ENCODE data around the gene TMEM9. TPM values are rescaled to one million over a fixed set of nuclear protein-coding genes. Genes with fewer than 3 reads are reported as not detected.
"Not testable (repeated sequence)": the region's sequence is repeated elsewhere in the genome, so short reads cannot be mapped to it uniquely, and the experiment has no call there.

Gene TMEM9
- total RNA-seq, 1 experiment from 2014 or later: 69.7 TPM

GRCh38 chr1:201163707-201164106 lies 9.4 kb upstream of the TMEM9 start:
- POLR2A ChIA-PET (ENCODE audit: low non-redundant PET): no interaction called here
- TF ChIP-seq EZH2 (IDR thresholded peaks at IDR 0.05; ENCODE audit: borderline replicate concordance, low read depth, low read length, poor library complexity, severe bottlenecking) (no peak), CTCF (conservative IDR thresholded peaks at IDR 0.05; ENCODE audit: low read depth, low read length) (no peak)

GRCh38 chr1:201163036-201163435 lies 8.8 kb upstream of the TMEM9 start:
- H3K4me3 ChIP-seq (ENCODE audit: low read depth, low read length, poor library complexity, severe bottlenecking); H3K36me3 ChIP-seq (ENCODE audit: insufficient read depth, low read length, poor library complexity, severe bottlenecking); BruUV-seq (replicated peaks); intact Hi-C loops (cut with micrococcal nuclease; ENCODE audit: unreplicated experiment); H3K9me3 ChIP-seq (ENCODE audit: low read depth, low read length, poor library complexity, severe bottlenecking); H3K27ac ChIP-seq (ENCODE audit: low read depth, low read length, poor library complexity, severe bottlenecking); H3K27me3 ChIP-seq (replicated peaks; ENCODE audit: insufficient read depth, low read depth, low read length, poor library complexity); H3K4me1 ChIP-seq (ENCODE audit: insufficient read depth, low read length, poor library complexity, severe bottlenecking); DNase-seq (ENCODE audit: low spot score); POLR2A ChIA-PET (ENCODE audit: low non-redundant PET); CTCF ChIA-PET: not testable (repeated sequence)

More at GRCh38 chr1:201163707-201164106, 9.4 kb upstream of the TMEM9 start:
- Histone ChIP-seq H3K4me1 (ENCODE audit: insufficient read depth, low read length, poor library complexity, severe bottlenecking) (no peaks in the 10 kb centered on the region), H3K36me3 (ENCODE audit: insufficient read depth, low read length, poor library complexity, severe bottlenecking) (no peaks in the 10 kb centered on the region), H3K27me3 (replicated peaks; ENCODE audit: insufficient read depth, low read depth, low read length, poor library complexity) (no peaks in the 10 kb centered on the region), H3K27ac (ENCODE audit: low read depth, low read length, poor library complexity, severe bottlenecking) (no peak overlapping the region), H3K9me3 (ENCODE audit: low read depth, low read length, poor library complexity, severe bottlenecking) (no peaks in the 10 kb centered on the region), H3K4me3 (ENCODE audit: low read depth, low read length, poor library complexity, severe bottlenecking) (no peak overlapping the region)
- DNase-seq (ENCODE audit: low spot score): no peak
- intact Hi-C loops (cut with micrococcal nuclease; ENCODE audit: unreplicated experiment): no loop called here
- BruUV-seq (replicated peaks): no TSS peak
- CTCF ChIA-PET: no interaction called here

- POLR2A ChIA-PET (ENCODE audit: low non-redundant PET): no interaction called here
- Histone ChIP-seq H3K36me3 (ENCODE audit: insufficient read depth, low read length, poor library complexity, severe bottlenecking) (no peaks in the 10 kb centered on the region), H3K4me1 (ENCODE audit: insufficient read depth, low read length, poor library complexity, severe bottlenecking) (peaks cover 6% of the 10 kb centered on the region), H3K27me3 (replicated peaks; ENCODE audit: insufficient read depth, low read depth, low read length, poor library complexity) (no peaks in the 10 kb centered on the region), H3K4me3 (ENCODE audit: low read depth, low read length, poor library complexity, severe bottlenecking) (no peak overlapping the region), H3K27ac (ENCODE audit: low read depth, low read length, poor library complexity, severe bottlenecking) (no peak overlapping the region), H3K9me3 (ENCODE audit: low read depth, low read length, poor library complexity, severe bottlenecking) (no peaks in the 10 kb centered on the region)
- CTCF ChIA-PET: no interaction called here
- intact Hi-C loops (cut with micrococcal nuclease; ENCODE audit: unreplicated experiment): no loop called here
- TF ChIP-seq EZH2 (IDR thresholded peaks at IDR 0.05; ENCODE audit: borderline replicate concordance, low read depth, low read length, poor library complexity, severe bottlenecking) (no peak), CTCF (conservative IDR thresholded peaks at IDR 0.05; ENCODE audit: low read depth, low read length) (no peak)
- no peak for DNase-seq (ENCODE audit: low spot score)
- no TSS peak for BruUV-seq (replicated peaks)
These were observed 3.7 kb upstream of the TMEM9 start for GRCh38 chr1:201157949-201158348.

GRCh38 chr1:201156819-201157218 lies 2.5 kb upstream of the TMEM9 start:
- no peaks in the 10 kb centered on the region for H3K27me3 ChIP-seq (replicated peaks; ENCODE audit: insufficient read depth, low read depth, low read length, poor library complexity)
- peaks cover 7% of the 10 kb centered on the region for H3K36me3 ChIP-seq (ENCODE audit: insufficient read depth, low read length, poor library complexity, severe bottlenecking)
- BruUV-seq (replicated peaks): no TSS peak
- no peak overlapping the region for H3K4me3 ChIP-seq (ENCODE audit: low read depth, low read length, poor library complexity, severe bottlenecking)
- CTCF ChIA-PET: no interaction called here
- H3K27ac ChIP-seq (ENCODE audit: low read depth, low read length, poor library complexity, severe bottlenecking): no peak overlapping the region
- no peak for DNase-seq (ENCODE audit: low spot score)
- intact Hi-C loops (cut with micrococcal nuclease; ENCODE audit: unreplicated experiment): no loop called here
- POLR2A ChIA-PET (ENCODE audit: low non-redundant PET): no interaction called here
- TF ChIP-seq CTCF (conservative IDR thresholded peaks at IDR 0.05; ENCODE audit: low read depth, low read length) (no peak), EZH2 (IDR thresholded peaks at IDR 0.05; ENCODE audit: borderline replicate concordance, low read depth, low read length, poor library complexity, severe bottlenecking) (no peak)
- H3K4me1 ChIP-seq (ENCODE audit: insufficient read depth, low read length, poor library complexity, severe bottlenecking): peaks cover 10% of the 10 kb centered on the region
- no peaks in the 10 kb centered on the region for H3K9me3 ChIP-seq (ENCODE audit: low read depth, low read length, poor library complexity, severe bottlenecking)

All from A673 (cell line).